ENCODE measurements around the gene ID4. TPM values are rescaled to one million over a fixed set of nuclear protein-coding genes. Genes with fewer than 3 reads are reported as not detected.

Gene ID4
- total and polyA plus RNA-seq, 2 experiments from 2014 or later, result 54.6 to 89.2 TPM

GRCh38 chr6:19865178-19865577, 28.0 kb downstream of the ID4 start:
- Histone ChIP-seq H3K9me2 (replicated peaks; ENCODE audit: insufficient read depth) (no peaks in the 10 kb centered on the region), H2AFZ (no peak overlapping the region), H3K4me3 (no peak overlapping the region), H3K27ac (no peak overlapping the region), H3K27me3 (peaks cover 9% of the 10 kb centered on the region), H3K9me3 (ENCODE audit: low read depth) (no peaks in the 10 kb centered on the region), H4K20me1 (ENCODE audit: insufficient read depth, poor library complexity, severe bottlenecking) (no peaks in the 10 kb centered on the region), H3K4me1 (ENCODE audit: insufficient read depth) (peaks cover 5% of the 10 kb centered on the region), H3K79me2 (no peaks in the 10 kb centered on the region), H3K36me3 (replicated peaks; ENCODE audit: insufficient read depth, low read depth) (no peaks in the 10 kb centered on the region), H3K4me2 (no peak overlapping the region)
- TF ChIP-seq EZH2 (IDR thresholded peaks at IDR 0.05; ENCODE audit: borderline replicate concordance), result no peak
- no peak for TF ChIP-seq EZH2phosphoT487 (IDR thresholded peaks at IDR 0.05; ENCODE audit: low read depth, severe bottlenecking, unreplicated experiment)
- TF ChIP-seq CTCF (IDR thresholded peaks at IDR 0.05; ENCODE audit: poor library complexity), result no peak
- 36% methylated on average over 1 of the region's 1 CpG for WGBS (ENCODE audit: low lambda C conversion rate, missing lambda C conversion rate)
- no peak for DNase-seq (ENCODE audit: low spot score)

- Histone ChIP-seq H3K4me2 (peak overlapping the region; percentile 57), H3K36me3 (replicated peaks; ENCODE audit: insufficient read depth, low read depth) (no peaks in the 10 kb centered on the region), H3K4me3 (no peak overlapping the region), H2AFZ (peak overlapping the region; percentile 1), H4K20me1 (ENCODE audit: insufficient read depth, poor library complexity, severe bottlenecking) (no peaks in the 10 kb centered on the region), H3K27me3 (peaks cover 9% of the 10 kb centered on the region), H3K9me2 (replicated peaks; ENCODE audit: insufficient read depth) (no peaks in the 10 kb centered on the region), H3K4me1 (ENCODE audit: insufficient read depth) (peaks cover 5% of the 10 kb centered on the region), H3K27ac (peak overlapping the region; percentile 22), H3K79me2 (no peaks in the 10 kb centered on the region), H3K9me3 (ENCODE audit: low read depth) (no peaks in the 10 kb centered on the region)
- WGBS (ENCODE audit: low lambda C conversion rate, missing lambda C conversion rate), result 40% methylated on average over 18 of the region's 18 CpGs
- no peak for DNase-seq (ENCODE audit: low spot score)
- no peak for TF ChIP-seq CTCF (IDR thresholded peaks at IDR 0.05; ENCODE audit: poor library complexity)
- TF ChIP-seq EZH2 (IDR thresholded peaks at IDR 0.05; ENCODE audit: borderline replicate concordance), result no peak
- TF ChIP-seq EZH2phosphoT487 (IDR thresholded peaks at IDR 0.05; ENCODE audit: low read depth, severe bottlenecking, unreplicated experiment), result no peak
These were observed 29.2 kb downstream of the ID4 start for GRCh38 chr6:19866173-19866984.

- no peak for DNase-seq (ENCODE audit: low spot score)
- TF ChIP-seq EZH2phosphoT487 (IDR thresholded peaks at IDR 0.05; ENCODE audit: low read depth, severe bottlenecking, unreplicated experiment), result no peak
- TF ChIP-seq CTCF (IDR thresholded peaks at IDR 0.05; ENCODE audit: poor library complexity), result no peak
- no peak for TF ChIP-seq EZH2 (IDR thresholded peaks at IDR 0.05; ENCODE audit: borderline replicate concordance)
- Histone ChIP-seq H3K27ac (peak overlapping the region; percentile 22), H3K4me2 (peak overlapping the region; percentile 57), H2AFZ (no peak overlapping the region), H3K79me2 (no peaks in the 10 kb centered on the region), H3K9me2 (replicated peaks; ENCODE audit: insufficient read depth) (no peaks in the 10 kb centered on the region), H3K4me1 (ENCODE audit: insufficient read depth) (peaks cover 5% of the 10 kb centered on the region), H3K4me3 (no peak overlapping the region), H3K36me3 (replicated peaks; ENCODE audit: insufficient read depth, low read depth) (no peaks in the 10 kb centered on the region), H3K27me3 (peaks cover 9% of the 10 kb centered on the region), H4K20me1 (ENCODE audit: insufficient read depth, poor library complexity, severe bottlenecking) (no peaks in the 10 kb centered on the region), H3K9me3 (ENCODE audit: low read depth) (no peaks in the 10 kb centered on the region)
- 49% methylated on average over 5 of the region's 5 CpGs for WGBS (ENCODE audit: low lambda C conversion rate, missing lambda C conversion rate)
These were observed 29.9 kb downstream of the ID4 start for GRCh38 chr6:19866985-19867627.
